PC-3 (cell line): ENCODE results near the gene MGAT5. TPM values are rescaled to one million over a fixed set of nuclear protein-coding genes. Genes with fewer than 3 reads are reported as not detected.

Source experiments
- ATAC-seq: fragments of 200-7000 bp; cut with Tn5 transposase; 2 replicates; pipeline ENCODE4 v1.9.1; 2020; ENCODE audit warnings: mild to moderate bottlenecking, moderate library complexity
- BruUV-seq: library from RNA; stranded (reverse); fragments of 400-500 nt; replicated peaks from 2 replicates; lab custom pipeline; 2021; lab: Mats Ljungman, UMichigan
- CTCF ChIA-PET: fragments of 300-600 bp; sonication (Branson Sonifier 250); formaldehyde crosslinking; loops from one replicate; lab custom pipeline; 2022; ENCODE audit warnings: antibody characterized with exemption; lab: Charles Lee
- POLR2A ChIA-PET: fragments of 300-600 bp; sonication (Branson Sonifier 250); formaldehyde crosslinking; loops from one replicate; lab custom pipeline; 2022; ENCODE audit warnings: antibody characterized with exemption; ENCODE audit not compliant: unreplicated experiment; lab: Charles Lee
- DNase-seq: peaks from one replicate; pipeline ENCODE4 v3.0.0-alpha.2; 2015
- H2AFZ ChIP-seq: fragments of 300-600 bp; sonication (generic); 2 replicates; pipeline ENCODE4 v1.6.0; 2016; ENCODE audit warnings: antibody characterized with exemption, low read length
- H3F3A ChIP-seq: fragments of 300-600 bp; sonication (generic); one replicate; pipeline ENCODE4 v1.6.0; 2017; ENCODE audit warnings: antibody characterized with exemption, low read length, control low read depth, mild to moderate bottlenecking; ENCODE audit not compliant: unreplicated experiment
- H3K27ac ChIP-seq: fragments of 300-600 bp; sonication (generic); 2 replicates; pipeline ENCODE4 v1.5.1; 2016; ENCODE audit warnings: mild to moderate bottlenecking, low read length
- H3K27me3 ChIP-seq: fragments of 300-600 bp; sonication (generic); 2 replicates; pipeline ENCODE4 v1.6.1; 2016; ENCODE audit warnings: low read length, mixed read lengths
- H3K36me3 ChIP-seq: fragments of 300-600 bp; sonication (generic); 2 replicates; pipeline ENCODE4 v1.6.1; 2016; ENCODE audit warnings: low read depth, mixed run types, low read length, mixed read lengths
- H3K4me1 ChIP-seq: fragments of 300-600 bp; sonication (generic); 2 replicates; pipeline ENCODE4 v1.5.1; 2016; ENCODE audit warnings: low read length; ENCODE audit not compliant: insufficient read depth
- H3K4me2 ChIP-seq: fragments of 300-600 bp; sonication (generic); 2 replicates; pipeline ENCODE4 v1.6.0; 2016; ENCODE audit warnings: low read length
- H3K4me3 ChIP-seq: fragments of 300-600 bp; sonication (generic); 2 replicates; pipeline ENCODE4 v1.5.1; 2016; ENCODE audit warnings: mild to moderate bottlenecking, low read length, mixed read lengths
- H3K79me2 ChIP-seq: fragments of 300-600 bp; sonication (generic); 2 replicates; pipeline ENCODE4 v1.6.1; 2017; ENCODE audit warnings: low read length, mixed read lengths
- H3K9ac ChIP-seq: fragments of 300-600 bp; sonication (generic); 2 replicates; pipeline ENCODE4 v1.6.0; 2016; ENCODE audit warnings: mild to moderate bottlenecking, low read length
- H3K9me2 ChIP-seq: fragments of 300-600 bp; sonication (generic); replicated peaks from 2 replicates; pipeline ENCODE4 v1.6.1; 2016; ENCODE audit warnings: mixed run types, low read length, mixed read lengths
- H3K9me3 ChIP-seq: fragments of 300-600 bp; sonication (generic); 2 replicates; pipeline ENCODE4 v1.6.1; 2016; ENCODE audit warnings: low read length, mixed read lengths
- H4K20me1 ChIP-seq: fragments of 300-600 bp; sonication (generic); 2 replicates; pipeline ENCODE4 v1.6.1; 2016; ENCODE audit warnings: low read length, mixed read lengths
- EZH2 ChIP-seq: fragments of 300-600 bp; sonication (generic); IDR thresholded peaks from one replicate; pipeline ENCODE4 v1.6.1; 2017; ENCODE audit warnings: antibody characterized with exemption, mild to moderate bottlenecking, low read length; ENCODE audit not compliant: unreplicated experiment
- EZH2phosphoT487 ChIP-seq: fragments of 300-600 bp; sonication (generic); IDR thresholded peaks from 2 replicates; pipeline ENCODE4 v1.6.1; 2018; ENCODE audit warnings: mild to moderate bottlenecking, antibody characterized with exemption, low read length, borderline replicate concordance
- intact Hi-C: fragments of 100-400 bp; cut with micrococcal nuclease; formaldehyde crosslinking; loops from 2 replicates; pipeline ENCODE4 v1.9.0; 2023
- total RNA-seq: library from RNA; depleted of rRNA; stranded (reverse); fragments of >200 nt; gene quantifications from 2 replicates; pipeline ENCODE4 v1.2.3, GENCODE V29; 2014
- TF ChIP-seq, protein P1 (sequence below): fragments of 300-600 bp; sonication (generic); conservative IDR thresholded peaks from 2 replicates; pipeline ENCODE4 v1.5.1; 2017; ENCODE audit warnings: antibody characterized with exemption, low read depth, mild to moderate bottlenecking, low read length

Gene MGAT5
- total RNA-seq, 1 experiment from 2014 or later: 33.8 TPM

DNA sequence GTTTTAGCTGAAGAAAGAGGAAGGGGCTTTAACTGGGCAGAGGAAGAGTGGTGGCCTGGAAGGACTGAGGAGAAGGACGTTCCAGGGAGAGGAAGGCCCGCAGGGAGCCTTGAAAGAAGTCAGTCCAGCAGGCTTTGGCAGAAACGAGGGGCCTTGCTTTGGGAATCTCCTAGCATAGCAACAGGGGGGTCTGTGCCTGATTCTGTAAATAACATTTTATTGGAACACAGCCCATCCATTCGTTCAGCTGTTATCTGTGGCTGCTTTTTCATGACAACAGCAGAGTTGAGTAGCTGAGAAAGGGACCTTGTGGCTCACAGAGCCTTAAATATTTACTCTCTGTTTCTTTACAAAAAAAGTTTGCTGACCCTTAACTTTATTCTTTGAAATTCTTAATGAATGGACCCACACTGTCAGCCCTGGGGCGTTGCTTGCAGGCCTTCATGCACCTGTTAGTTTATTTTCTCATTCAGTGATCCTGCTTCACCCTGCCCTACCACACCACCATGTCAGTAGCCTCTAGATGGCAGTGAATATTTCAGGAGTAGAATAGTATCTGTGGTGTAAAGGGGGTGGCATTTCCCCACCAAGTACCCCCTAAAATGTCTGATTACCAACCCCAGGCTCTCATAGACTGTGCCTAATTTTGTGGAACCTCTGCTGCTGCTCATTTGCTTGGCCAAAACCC, 61.0 kb downstream of the MGAT5 start:
- CTCF ChIA-PET: no interaction called here
- Histone ChIP-seq H3K4me1 (no peaks in the 10 kb centered on the region), H2AFZ (no peak overlapping the region), H3K9ac (no peak overlapping the region), H3K79me2 (no peaks in the 10 kb centered on the region), H3K36me3 (0 out of 2 replicates have a peak, but pooled peaks cover 3% of the 10 kb centered on the region), H3K9me3 (no peaks in the 10 kb centered on the region), H3K4me3 (no peak overlapping the region), H3K9me2 (no peaks in the 10 kb centered on the region), H3K27ac (no peak overlapping the region), H3K4me2 (no peak overlapping the region), H4K20me1 (no peaks in the 10 kb centered on the region), H3F3A (no peaks in the 10 kb centered on the region), H3K27me3 (no peaks in the 10 kb centered on the region)
- intact Hi-C loops: no loop called here
- no TSS peak for BruUV-seq
- DNase-seq (no peak), ATAC-seq (no peak)
- no peak for TF ChIP-seq EZH2phosphoT487
- TF ChIP-seq, protein P1, sequence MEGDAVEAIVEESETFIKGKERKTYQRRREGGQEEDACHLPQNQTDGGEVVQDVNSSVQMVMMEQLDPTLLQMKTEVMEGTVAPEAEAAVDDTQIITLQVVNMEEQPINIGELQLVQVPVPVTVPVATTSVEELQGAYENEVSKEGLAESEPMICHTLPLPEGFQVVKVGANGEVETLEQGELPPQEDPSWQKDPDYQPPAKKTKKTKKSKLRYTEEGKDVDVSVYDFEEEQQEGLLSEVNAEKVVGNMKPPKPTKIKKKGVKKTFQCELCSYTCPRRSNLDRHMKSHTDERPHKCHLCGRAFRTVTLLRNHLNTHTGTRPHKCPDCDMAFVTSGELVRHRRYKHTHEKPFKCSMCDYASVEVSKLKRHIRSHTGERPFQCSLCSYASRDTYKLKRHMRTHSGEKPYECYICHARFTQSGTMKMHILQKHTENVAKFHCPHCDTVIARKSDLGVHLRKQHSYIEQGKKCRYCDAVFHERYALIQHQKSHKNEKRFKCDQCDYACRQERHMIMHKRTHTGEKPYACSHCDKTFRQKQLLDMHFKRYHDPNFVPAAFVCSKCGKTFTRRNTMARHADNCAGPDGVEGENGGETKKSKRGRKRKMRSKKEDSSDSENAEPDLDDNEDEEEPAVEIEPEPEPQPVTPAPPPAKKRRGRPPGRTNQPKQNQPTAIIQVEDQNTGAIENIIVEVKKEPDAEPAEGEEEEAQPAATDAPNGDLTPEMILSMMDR: no peak
- POLR2A ChIA-PET: no interaction called here

DNA sequence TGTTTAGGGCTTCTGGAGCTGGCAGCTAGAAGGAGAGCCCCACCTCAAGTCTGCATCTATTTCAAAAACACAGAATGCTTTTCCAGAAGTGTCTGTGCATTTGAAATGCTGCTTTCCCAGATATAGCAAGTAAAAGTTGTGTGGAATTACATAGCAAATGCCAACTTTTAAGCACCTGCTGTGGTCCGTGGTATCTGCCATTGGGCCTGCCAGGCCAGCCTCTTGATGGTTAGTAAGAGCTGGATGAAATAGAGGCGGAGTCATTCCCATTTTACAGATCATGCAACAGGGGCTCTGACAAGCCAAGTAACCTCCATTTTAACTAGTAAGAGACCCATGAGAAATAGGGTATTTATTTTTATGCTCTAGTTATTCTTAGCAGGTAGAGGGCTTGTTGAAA, 61.6 kb downstream of the MGAT5 start:
- Histone ChIP-seq H3K9ac (no peak overlapping the region), H3K4me3 (no peak overlapping the region), H3K9me3 (no peaks in the 10 kb centered on the region), H3K27me3 (no peaks in the 10 kb centered on the region), H3K9me2 (no peaks in the 10 kb centered on the region), H3F3A (no peaks in the 10 kb centered on the region), H2AFZ (no peak overlapping the region), H3K27ac (no peak overlapping the region), H4K20me1 (no peaks in the 10 kb centered on the region), H3K4me1 (no peaks in the 10 kb centered on the region), H3K79me2 (no peaks in the 10 kb centered on the region), H3K36me3 (0 out of 2 replicates have a peak, but pooled peaks cover 3% of the 10 kb centered on the region), H3K4me2 (no peak overlapping the region)
- no peak for DNase-seq
- ATAC-seq: no peak
- BruUV-seq: no TSS peak
- ChIA-PET CTCF (no interaction called here), POLR2A (no interaction called here)
- intact Hi-C loops: no loop called here
- TF ChIP-seq EZH2: no peak
- TF ChIP-seq, protein P1: no peak

DNA sequence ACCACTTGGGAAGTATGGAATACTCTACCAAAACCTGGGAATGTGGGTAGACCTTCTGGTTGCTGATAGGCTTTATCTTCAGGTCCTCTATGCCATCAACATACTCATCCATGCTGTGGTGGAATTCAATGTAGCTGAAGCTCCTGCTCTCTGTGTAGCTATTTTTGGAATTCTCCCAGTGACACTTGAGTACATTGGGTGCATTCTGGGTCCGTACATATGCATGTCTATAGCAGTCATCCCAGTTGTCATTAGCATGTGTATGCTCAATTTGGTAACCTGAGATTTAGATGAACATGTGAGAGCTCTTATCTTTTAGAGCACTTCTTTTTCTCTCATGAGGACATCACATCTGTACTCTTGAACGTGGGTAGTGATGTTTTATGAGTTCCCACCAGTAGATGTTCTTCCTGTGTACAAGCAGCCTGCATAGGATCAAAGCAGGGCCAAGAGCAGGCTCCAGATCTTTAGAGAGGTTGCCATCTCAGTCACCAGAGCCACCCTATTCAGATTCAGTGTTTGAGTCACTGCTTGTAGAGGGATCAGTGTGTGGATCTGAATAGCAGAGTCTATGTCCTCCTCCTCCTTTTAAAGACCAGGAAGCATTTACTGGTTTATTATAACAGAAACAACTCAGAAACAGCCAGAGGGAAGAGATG, 65.9 kb downstream of the MGAT5 start:
- H3K9ac ChIP-seq: no peak overlapping the region
- H3K4me2 ChIP-seq: no peak overlapping the region
- no peaks in the 10 kb centered on the region for H3K79me2 ChIP-seq
- H3K36me3 ChIP-seq: 0 out of 2 replicates have a peak, but pooled peaks cover 3% of the 10 kb centered on the region
- no peak for DNase-seq
- BruUV-seq: no TSS peak
- H3K4me3 ChIP-seq: no peak overlapping the region
- H4K20me1 ChIP-seq: no peaks in the 10 kb centered on the region
- H2AFZ ChIP-seq: no peak overlapping the region
- ATAC-seq: no peak
- H3K4me1 ChIP-seq: no peaks in the 10 kb centered on the region
- H3F3A ChIP-seq: no peaks in the 10 kb centered on the region
- TF ChIP-seq, protein P1: no peak
- no peak for TF ChIP-seq EZH2
- TF ChIP-seq EZH2phosphoT487: no peak
- H3K9me3 ChIP-seq: no peaks in the 10 kb centered on the region
- intact Hi-C loops: no loop called here
- CTCF ChIA-PET: no interaction called here
- no peak overlapping the region for H3K27ac ChIP-seq
- POLR2A ChIA-PET: no interaction called here
- H3K9me2 ChIP-seq: no peaks in the 10 kb centered on the region
- H3K27me3 ChIP-seq: no peaks in the 10 kb centered on the region
